Fibroblast of lung (primary cell): ENCODE measurements around the gene CMBL. TPM values are rescaled to one million over a fixed set of nuclear protein-coding genes. Genes with fewer than 3 reads are reported as not detected.

Experiments used
- DNase-seq, 2 donors: peaks; one replicate each; pipeline versions ENCODE4 v3.0.0 to v3.0.0-alpha.2; 2010; ENCODE audit warnings: low read depth in 2 of 2
- H2AFZ ChIP-seq: 2 replicates; pipeline ENCODE4 v1.5.1; 2012; ENCODE audit warnings: low read length, control low read depth, inconsistent platforms
- H3K27ac ChIP-seq: 2 replicates; pipeline ENCODE4 v1.5.1; 2011; ENCODE audit warnings: low read length, control low read depth; ENCODE audit not compliant: insufficient read depth
- H3K27me3 ChIP-seq: 2 replicates; pipeline ENCODE4 v1.5.1; 2011; ENCODE audit warnings: mild to moderate bottlenecking, low read length; ENCODE audit not compliant: control insufficient read depth, insufficient read depth
- H3K36me3 ChIP-seq: 2 replicates; pipeline ENCODE4 v1.5.1; 2011; ENCODE audit warnings: low read length; ENCODE audit not compliant: control insufficient read depth, insufficient read depth
- H3K4me1 ChIP-seq: 2 replicates; pipeline ENCODE4 v1.5.1; 2011; ENCODE audit warnings: low read length; ENCODE audit not compliant: control insufficient read depth, insufficient read depth; ENCODE audit errors: extremely low read depth
- H3K4me2 ChIP-seq: 2 replicates; pipeline ENCODE4 v1.5.1; 2011; ENCODE audit warnings: low read length, control low read depth; ENCODE audit not compliant: insufficient read depth; ENCODE audit errors: extremely low read depth
- H3K4me3 ChIP-seq, 4 experiments: fragments of 200-600 bp in 1 of 4; sonication (generic) in 1 of 4; replicated peaks in 1 of 4; 2 replicates each; pipeline ENCODE4 v1.5.1; 2011 to 2016; ENCODE audit warnings: low read length in 4 of 4, low read depth in 3 of 4, mild to moderate bottlenecking in 3 of 4, control low read depth in 2 of 4, inconsistent platforms in 1 of 4, mixed read lengths in 1 of 4; ENCODE audit not compliant: insufficient read depth in 1 of 4; ENCODE audit errors: control extremely low read depth in 1 of 4
- H3K79me2 ChIP-seq: 2 replicates; pipeline ENCODE4 v1.5.1; 2012; ENCODE audit warnings: mild to moderate bottlenecking, low read length, inconsistent platforms; ENCODE audit not compliant: control insufficient read depth, insufficient read depth
- H3K9ac ChIP-seq: 2 replicates; pipeline ENCODE4 v1.5.1; 2011; ENCODE audit warnings: mild to moderate bottlenecking, low read length, control low read depth; ENCODE audit not compliant: insufficient read depth
- H3K9me3 ChIP-seq: 2 replicates; pipeline ENCODE4 v1.5.1; 2012; ENCODE audit warnings: low read depth, low read length; ENCODE audit not compliant: control insufficient read depth, insufficient read depth
- H4K20me1 ChIP-seq: 2 replicates; pipeline ENCODE4 v1.5.1; 2011; ENCODE audit warnings: low read length; ENCODE audit not compliant: control insufficient read depth, insufficient read depth; ENCODE audit errors: extremely low read depth
- CTCF ChIP-seq, 2 donors: IDR thresholded peaks in 1 of 2; conservative IDR thresholded peaks in 1 of 2; 1 replicate in 1 of 2; 2 replicates in 1 of 2; pipeline ENCODE4 v1.5.1; 2011 to 2012; ENCODE audit warnings: low read length in 2 of 2, control low read depth in 1 of 2, inconsistent platforms in 1 of 2, low read depth in 1 of 2, mild to moderate bottlenecking in 1 of 2
- EZH2 ChIP-seq: IDR thresholded peaks from 2 replicates; pipeline ENCODE4 v1.5.1; 2012; ENCODE audit warnings: low read length, control low read depth, mild to moderate bottlenecking; ENCODE audit errors: missing control alignments
- polyA plus RNA-seq, 2 donors: library from polyadenylated mRNA; depleted of rRNA in 1 of 2; stranded (reverse) in 1 of 2; unstranded in 1 of 2; fragments of >200 nt; gene quantifications; 2 replicates each; pipeline ENCODE4 v1.2.1, GENCODE V29; 2011 to 2012; ENCODE audit warnings: missing spikeins in 1 of 2
- total RNA-seq: library from RNA; depleted of rRNA; stranded (reverse); fragments of >200 nt; gene quantifications from 2 replicates; pipeline ENCODE4 v1.2.1, GENCODE V29; 2014

Gene CMBL
- total and polyA plus RNA-seq, 2 donors (not counting 1 experiment from before 2014, with no cell fraction given): 18.6 to 20.8 TPM

GRCh38 chr5:10253390-10253789 is 54.3 kb downstream of the CMBL start:
- TF ChIP-seq CTCF (conservative IDR thresholded peaks at IDR 0.05 in 1 of 2, IDR thresholded peaks at IDR 0.05 in 1 of 2; ENCODE audit: low read depth in 1 of 2, low read length in 2 of 2) (no peak), EZH2 (no peak)
- DNase-seq: no peak
- H2AFZ ChIP-seq: no peak overlapping the region
- peaks cover 78% of the 10 kb centered on the region for H3K79me2 ChIP-seq
- H3K9me3 ChIP-seq: no peaks in the 10 kb centered on the region
- no peak overlapping the region for H3K27ac ChIP-seq
- no peak overlapping the region for H3K4me3 ChIP-seq
- peaks cover 4% of the 10 kb centered on the region for H4K20me1 ChIP-seq
- H3K27me3 ChIP-seq: no peaks in the 10 kb centered on the region
- H3K4me2 ChIP-seq: no peak overlapping the region
- peaks cover 9% of the 10 kb centered on the region for H3K4me1 ChIP-seq
- H3K9ac ChIP-seq: no peak overlapping the region
- peaks cover 14% of the 10 kb centered on the region for H3K36me3 ChIP-seq

- no peak for DNase-seq
- peak overlapping the region; percentile 99 for H3K27ac ChIP-seq
Observed at GRCh38 chr5:10251405-10251804, 56.3 kb downstream of the CMBL start.

GRCh38 chr5:10250806-10251276 is 56.9 kb downstream of the CMBL start:
- Histone ChIP-seq H3K4me3 (peak overlapping the region; percentile 93 to 100 (median 98)), H3K4me2 (peak overlapping the region; percentile 96), H4K20me1 (peaks cover 4% of the 10 kb centered on the region), H3K27me3 (no peaks in the 10 kb centered on the region), H3K9ac (peak overlapping the region; percentile 94), H3K4me1 (peaks cover 9% of the 10 kb centered on the region), H3K79me2 (peaks cover 75% of the 10 kb centered on the region), H2AFZ (peak overlapping the region; percentile 12), H3K9me3 (no peaks in the 10 kb centered on the region), H3K36me3 (peaks cover 3% of the 10 kb centered on the region), H3K27ac (peak overlapping the region; percentile 99)
- peak; percentile 33 to 39 for DNase-seq
- TF ChIP-seq EZH2 (no peak), CTCF (conservative IDR thresholded peaks at IDR 0.05 in 1 of 2, IDR thresholded peaks at IDR 0.05 in 1 of 2; ENCODE audit: low read depth in 1 of 2, low read length in 2 of 2) (no peak)

More at GRCh38 chr5:10251405-10251804, 56.3 kb downstream of the CMBL start:
- peaks cover 9% of the 10 kb centered on the region for H3K4me1 ChIP-seq
- peaks cover 81% of the 10 kb centered on the region for H3K79me2 ChIP-seq
- H3K4me3 ChIP-seq: peak overlapping the region; percentile 93 to 100 (median 98)
- H3K4me2 ChIP-seq: peak overlapping the region; percentile 96
- H4K20me1 ChIP-seq: peaks cover 4% of the 10 kb centered on the region
- H3K9me3 ChIP-seq: no peaks in the 10 kb centered on the region
- no peak overlapping the region for H2AFZ ChIP-seq
- TF ChIP-seq EZH2: no peak
- TF ChIP-seq CTCF (conservative IDR thresholded peaks at IDR 0.05 in 1 of 2, IDR thresholded peaks at IDR 0.05 in 1 of 2; ENCODE audit: low read depth in 1 of 2, low read length in 2 of 2): no peak
- peaks cover 7% of the 10 kb centered on the region for H3K36me3 ChIP-seq
- no peaks in the 10 kb centered on the region for H3K27me3 ChIP-seq
- no peak overlapping the region for H3K9ac ChIP-seq
